ENCODE measurements around the gene DCC.

The DCC gene

DNA sequence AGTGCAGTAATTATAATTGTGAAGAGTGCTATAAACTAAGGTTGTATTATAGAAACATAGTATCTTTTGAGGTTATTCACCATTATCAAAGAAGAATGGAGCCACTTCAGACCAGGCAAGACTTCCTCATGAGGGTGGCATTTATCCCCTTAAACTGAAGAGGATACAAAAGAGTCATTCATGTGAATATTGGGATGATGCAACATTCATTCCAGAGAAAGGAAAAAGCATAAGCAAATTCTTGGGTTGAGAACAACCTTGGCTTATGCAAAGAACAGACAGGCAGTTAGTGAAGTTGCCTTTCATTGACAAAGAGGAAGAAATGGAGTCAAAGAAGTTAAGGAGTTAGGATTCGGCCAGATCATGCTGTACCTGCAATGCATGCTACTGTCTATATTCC lies 1201.9 kb downstream of the DCC start:
- H3K4me3 ChIP-seq (ENCODE audit: low read depth, low read length), result no peak overlapping the region
- TF ChIP-seq, protein P1, sequence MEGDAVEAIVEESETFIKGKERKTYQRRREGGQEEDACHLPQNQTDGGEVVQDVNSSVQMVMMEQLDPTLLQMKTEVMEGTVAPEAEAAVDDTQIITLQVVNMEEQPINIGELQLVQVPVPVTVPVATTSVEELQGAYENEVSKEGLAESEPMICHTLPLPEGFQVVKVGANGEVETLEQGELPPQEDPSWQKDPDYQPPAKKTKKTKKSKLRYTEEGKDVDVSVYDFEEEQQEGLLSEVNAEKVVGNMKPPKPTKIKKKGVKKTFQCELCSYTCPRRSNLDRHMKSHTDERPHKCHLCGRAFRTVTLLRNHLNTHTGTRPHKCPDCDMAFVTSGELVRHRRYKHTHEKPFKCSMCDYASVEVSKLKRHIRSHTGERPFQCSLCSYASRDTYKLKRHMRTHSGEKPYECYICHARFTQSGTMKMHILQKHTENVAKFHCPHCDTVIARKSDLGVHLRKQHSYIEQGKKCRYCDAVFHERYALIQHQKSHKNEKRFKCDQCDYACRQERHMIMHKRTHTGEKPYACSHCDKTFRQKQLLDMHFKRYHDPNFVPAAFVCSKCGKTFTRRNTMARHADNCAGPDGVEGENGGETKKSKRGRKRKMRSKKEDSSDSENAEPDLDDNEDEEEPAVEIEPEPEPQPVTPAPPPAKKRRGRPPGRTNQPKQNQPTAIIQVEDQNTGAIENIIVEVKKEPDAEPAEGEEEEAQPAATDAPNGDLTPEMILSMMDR (IDR thresholded peaks at IDR 0.05; ENCODE audit: borderline replicate concordance, insufficient read depth, low read depth, low read length), result no peak

DNA sequence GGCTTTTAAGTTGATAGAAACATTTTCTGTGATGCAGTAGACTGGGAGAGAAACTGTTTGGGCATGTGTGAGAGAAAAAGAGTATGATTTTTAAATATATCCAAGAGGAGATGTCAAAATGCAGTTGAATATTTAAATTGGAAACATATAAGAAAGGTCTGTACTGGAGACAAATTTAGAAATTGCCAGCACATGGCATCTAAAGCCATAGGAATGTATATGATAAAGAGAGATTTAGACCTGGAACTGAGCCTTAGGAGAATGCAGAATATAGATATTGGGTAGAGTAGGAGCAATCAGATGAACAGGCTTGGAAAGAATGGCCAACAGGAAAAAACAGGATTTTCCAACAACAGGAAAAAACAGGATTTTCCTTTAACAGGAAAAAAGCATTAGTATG lies 1203.7 kb downstream of the DCC start:
- TF ChIP-seq, protein P1 (IDR thresholded peaks at IDR 0.05; ENCODE audit: borderline replicate concordance, insufficient read depth, low read depth, low read length), result no peak
- H3K4me3 ChIP-seq (ENCODE audit: low read depth, low read length), result no peak overlapping the region

DNA sequence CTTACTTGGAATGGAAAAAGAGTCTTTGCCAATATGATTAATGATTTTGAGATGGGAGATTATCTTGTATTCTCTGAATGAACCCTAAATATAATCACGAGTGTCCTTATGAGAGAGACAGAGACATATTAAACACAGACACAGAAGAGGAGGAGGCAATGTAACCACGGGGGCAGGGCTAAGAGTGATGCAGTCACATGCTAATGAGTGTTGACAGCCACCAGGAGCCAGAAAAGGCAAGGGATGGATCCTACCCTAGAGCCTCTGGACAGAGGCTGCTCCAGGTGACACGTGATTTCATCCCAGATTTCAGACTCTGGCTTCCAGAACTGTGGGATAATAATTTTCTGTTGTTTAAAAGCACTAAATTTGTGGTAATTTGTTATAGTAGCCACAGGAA lies 1204.9 kb downstream of the DCC start:
- TF ChIP-seq, protein P1 (IDR thresholded peaks at IDR 0.05; ENCODE audit: borderline replicate concordance, insufficient read depth, low read depth, low read length), result no peak
- H3K4me3 ChIP-seq (ENCODE audit: low read depth, low read length), result no peak overlapping the region

DNA sequence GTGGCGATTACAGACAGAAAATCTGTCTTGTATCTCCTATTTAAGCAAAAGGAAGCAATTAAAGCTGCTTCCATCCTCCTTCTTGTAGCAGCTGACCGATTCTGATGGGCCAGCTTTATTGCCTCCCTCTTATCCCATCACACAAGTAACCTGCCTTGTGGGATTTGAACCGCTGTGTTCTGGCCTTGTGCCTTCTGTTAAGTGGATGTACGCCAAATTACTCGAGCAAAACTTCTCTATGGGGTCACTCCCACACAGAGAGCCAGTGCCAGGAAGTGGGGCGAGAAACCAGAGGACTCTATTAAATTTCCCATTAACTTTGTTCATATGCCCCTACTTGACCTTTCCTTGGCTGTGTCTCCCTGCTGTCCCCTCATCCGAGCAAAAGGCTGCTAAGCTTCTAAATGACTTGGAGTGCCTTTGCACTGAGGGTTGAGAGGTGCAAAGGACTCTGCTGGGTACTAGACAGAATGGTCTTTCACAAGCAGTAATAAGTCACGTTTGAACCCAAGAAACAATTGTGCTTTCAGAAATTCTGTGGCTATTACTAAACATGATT lies 1212.0 kb downstream of the DCC start:
- H3K4me3 ChIP-seq (ENCODE audit: low read depth, low read length), result no peak overlapping the region
- TF ChIP-seq, protein P1 (IDR thresholded peaks at IDR 0.05; ENCODE audit: borderline replicate concordance, insufficient read depth, low read depth, low read length), result no peak

DNA sequence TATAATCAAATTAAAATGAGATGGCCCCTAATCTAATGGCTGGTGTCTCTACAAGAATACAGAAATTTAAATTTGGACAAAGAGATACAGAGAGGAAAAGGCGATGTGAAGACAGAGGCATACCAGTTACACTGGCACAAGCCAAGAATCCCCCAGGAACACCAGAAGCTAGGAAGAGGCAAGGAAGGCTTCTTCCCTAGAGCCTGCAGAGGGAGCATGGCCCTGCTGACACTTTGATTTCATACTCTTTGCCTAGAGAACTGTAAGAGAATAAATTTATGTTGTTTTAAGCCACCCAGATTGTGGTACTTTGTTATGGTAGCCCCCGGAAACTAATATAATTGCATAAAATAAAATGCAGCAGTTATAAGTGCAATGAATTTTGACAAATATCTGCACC lies 1213.0 kb downstream of the DCC start:
- TF ChIP-seq, protein P1 (IDR thresholded peaks at IDR 0.05; ENCODE audit: borderline replicate concordance, insufficient read depth, low read depth, low read length), result no peak
- H3K4me3 ChIP-seq (ENCODE audit: low read depth, low read length), result no peak overlapping the region

DNA sequence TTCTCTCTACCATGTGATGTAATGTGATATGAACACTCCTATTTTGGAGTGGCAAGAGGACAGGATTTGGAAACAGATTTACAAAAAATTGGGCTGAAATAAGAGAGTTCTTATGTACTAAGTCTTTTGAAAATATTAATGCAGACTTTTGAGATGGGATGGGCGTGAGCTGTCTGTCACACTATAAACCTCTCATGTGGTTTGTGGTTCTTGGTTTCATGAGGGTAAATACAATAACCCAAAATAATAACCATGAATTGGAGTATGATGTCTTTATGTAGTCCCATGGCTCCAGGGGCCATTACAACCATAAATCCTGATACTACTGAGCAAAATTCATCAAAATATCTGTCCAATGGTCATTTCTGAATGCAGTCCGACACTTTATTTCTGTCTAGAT lies 1216.5 kb downstream of the DCC start:
- TF ChIP-seq, protein P1 (IDR thresholded peaks at IDR 0.05; ENCODE audit: borderline replicate concordance, insufficient read depth, low read depth, low read length), result no peak
- no peak overlapping the region for H3K4me3 ChIP-seq (ENCODE audit: low read depth, low read length)

DNA sequence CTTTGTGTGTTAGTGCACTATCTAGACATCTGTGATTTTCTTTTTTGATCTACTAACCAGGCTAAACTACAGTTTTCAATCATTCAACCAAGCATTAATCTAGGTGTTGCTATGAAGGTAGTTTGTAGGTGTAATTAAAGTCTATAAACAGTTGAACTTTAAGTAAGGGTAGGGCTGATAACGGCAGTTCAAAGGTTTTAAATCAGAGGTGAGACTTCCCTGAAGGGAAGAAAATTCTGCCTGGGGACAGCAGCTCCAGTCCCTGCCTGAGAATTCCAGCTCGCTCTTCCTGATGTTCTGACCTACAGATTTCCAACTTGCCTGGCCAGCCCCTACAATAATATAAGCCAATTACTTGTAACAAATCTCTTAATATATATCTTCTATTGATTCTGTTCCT lies 1220.5 kb downstream of the DCC start:
- TF ChIP-seq, protein P1 (IDR thresholded peaks at IDR 0.05; ENCODE audit: borderline replicate concordance, insufficient read depth, low read depth, low read length), result no peak
- H3K4me3 ChIP-seq (ENCODE audit: low read depth, low read length), result no peak overlapping the region
